Measurements from ENCODE around the gene TACC2.

- TF ChIP-seq CTCF (conservative IDR thresholded peaks at IDR 0.05; ENCODE audit: low read depth in 2 of 2) (peak in 1 of 2 experiments; percentile 41; a peak in 1 of 4 replicates), EZH2phosphoT487 (IDR thresholded peaks at IDR 0.05; ENCODE audit: unreplicated experiment) (no peak), POLR2AphosphoS5 (IDR thresholded peaks at IDR 0.05; ENCODE audit: low read depth) (no peak), CREB1 (CRISPR knock-in tag; IDR thresholded peaks at IDR 0.05; ENCODE audit: low read depth) (no peak), NANOG (IDR thresholded peaks at IDR 0.05; ENCODE audit: borderline replicate concordance) (no peak), ZNF331 (CRISPR knock-in tag; IDR thresholded peaks at IDR 0.05; ENCODE audit: low read depth) (no peak), EZH2 (IDR thresholded peaks at IDR 0.05; ENCODE audit: low read depth, unreplicated experiment) (no peak), REST (IDR thresholded peaks at IDR 0.05; ENCODE audit: unreplicated experiment) (no peak), STAT1 (IDR thresholded peaks at IDR 0.05; ENCODE audit: unreplicated experiment) (no peak), ZNF114 (CRISPR knock-in tag; IDR thresholded peaks at IDR 0.05) (no peak), JUNB (IDR thresholded peaks at IDR 0.05; ENCODE audit: unreplicated experiment) (no peak)
- TF ChIP-seq, protein P1, sequence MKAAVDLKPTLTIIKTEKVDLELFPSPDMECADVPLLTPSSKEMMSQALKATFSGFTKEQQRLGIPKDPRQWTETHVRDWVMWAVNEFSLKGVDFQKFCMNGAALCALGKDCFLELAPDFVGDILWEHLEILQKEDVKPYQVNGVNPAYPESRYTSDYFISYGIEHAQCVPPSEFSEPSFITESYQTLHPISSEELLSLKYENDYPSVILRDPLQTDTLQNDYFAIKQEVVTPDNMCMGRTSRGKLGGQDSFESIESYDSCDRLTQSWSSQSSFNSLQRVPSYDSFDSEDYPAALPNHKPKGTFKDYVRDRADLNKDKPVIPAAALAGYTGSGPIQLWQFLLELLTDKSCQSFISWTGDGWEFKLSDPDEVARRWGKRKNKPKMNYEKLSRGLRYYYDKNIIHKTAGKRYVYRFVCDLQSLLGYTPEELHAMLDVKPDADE (IDR thresholded peaks at IDR 0.05), result no peak
Observed at GRCh38 chr10:122029499-122030199, 40.7 kb downstream of the TACC2 start.
